Measurements from ENCODE around the gene CLEC3B. TPM values are rescaled to one million over a fixed set of nuclear protein-coding genes. Genes with fewer than 3 reads are reported as not detected.
"Not testable (repeated sequence)": the region's sequence is repeated elsewhere in the genome, so short reads cannot be mapped to it uniquely, and the experiment has no call there.

The CLEC3B gene
- polyA plus RNA-seq, 3 donors: 14.3 to 202 (median 97.2) TPM

GRCh38 chr3:45029216-45029615, 3.1 kb downstream of the CLEC3B start:
- WGBS, 3 donors: 70 to 93% (median 83%) methylated on average over 2 of the region's 2 CpGs
- H3K27ac ChIP-seq (ENCODE audit: low read depth, low read length): no peak overlapping the region

GRCh38 chr3:45029661-45030060, 3.6 kb downstream of the CLEC3B start:
- H3K27ac ChIP-seq (ENCODE audit: low read depth, low read length): no peak overlapping the region
- 69 to 77% (median 70%) methylated on average over 5 of the region's 5 CpGs for WGBS, 3 donors

GRCh38 chr3:45031531-45031930, 5.4 kb downstream of the CLEC3B start:
- no peak overlapping the region for H3K27ac ChIP-seq (ENCODE audit: low read depth, low read length)
- 77 to 88% (median 80%) methylated on average over 3 of the region's 3 CpGs for WGBS, 3 donors

GRCh38 chr3:45032113-45032512, 6.0 kb downstream of the CLEC3B start:
- 93 to 97% (median 94%) methylated on average over 2 of the region's 2 CpGs for WGBS, 3 donors
- H3K27ac ChIP-seq (ENCODE audit: low read depth, low read length): no peak overlapping the region

GRCh38 chr3:45033791-45034190, 7.7 kb downstream of the CLEC3B start:
- no peak overlapping the region for H3K27ac ChIP-seq (ENCODE audit: low read depth, low read length)
- WGBS, 3 donors: 63 to 83% (median 71%) methylated on average over 6 of the region's 6 CpGs

- H3K27ac ChIP-seq (ENCODE audit: low read depth, low read length): no peak overlapping the region
- 42 to 76% (median 46%) methylated on average over 3 of the region's 3 CpGs for WGBS, 3 donors
Observed at GRCh38 chr3:45034612-45035252, 8.6 kb downstream of the CLEC3B start.

GRCh38 chr3:45035441-45036301, 9.6 kb downstream of the CLEC3B start:
- no peak overlapping the region for H3K27ac ChIP-seq (ENCODE audit: low read depth, low read length)
- WGBS, 3 donors: 26 to 39% (median 34%) methylated on average over 63 to 64 of the region's 64 CpGs

GRCh38 chr3:45037720-45038455, 11.8 kb downstream of the CLEC3B start:
- WGBS, 3 donors: 4 to 9% (median 4%) methylated on average over 11 of the region's 11 CpGs
- no peak overlapping the region for H3K27ac ChIP-seq (ENCODE audit: low read depth, low read length)

- H3K27ac ChIP-seq (ENCODE audit: low read depth, low read length): no peak overlapping the region
- 67 to 86% (median 80%) methylated on average over 2 of the region's 2 CpGs for WGBS, 3 donors
Observed at GRCh38 chr3:45041666-45042065, 15.6 kb downstream of the CLEC3B start.

GRCh38 chr3:45042162-45042561, 16.1 kb downstream of the CLEC3B start:
- H3K27ac ChIP-seq (ENCODE audit: low read depth, low read length): no peak overlapping the region
- WGBS, 3 donors: 53 to 85% (median 77%) methylated on average over 3 of the region's 3 CpGs

GRCh38 chr3:45043728-45044299, 17.7 kb downstream of the CLEC3B start:
- 32 to 90% (median 40%) methylated on average over 2 of the region's 2 CpGs for WGBS, 3 donors
- no peak overlapping the region for H3K27ac ChIP-seq (ENCODE audit: low read depth, low read length)

GRCh38 chr3:45048244-45048643, 22.1 kb downstream of the CLEC3B start:
- H3K27ac ChIP-seq (ENCODE audit: low read depth, low read length): no peak overlapping the region
- 59 to 74% (median 65%) methylated on average over 4 of the region's 4 CpGs for whole genome bisulfite sequencing, 3 donors

- no peak overlapping the region for H3K27ac ChIP-seq (ENCODE audit: low read depth, low read length)
- WGBS, 3 donors: 67 to 86% (median 80%) methylated on average over 4 of the region's 4 CpGs
Observed at GRCh38 chr3:45049807-45050206, 23.7 kb downstream of the CLEC3B start.

- no peak overlapping the region for H3K27ac ChIP-seq (ENCODE audit: low read depth, low read length)
- 76 to 92% (median 85%) methylated on average over 6 of the region's 6 CpGs for WGBS, 3 donors
Observed at GRCh38 chr3:45051685-45052084, 25.6 kb downstream of the CLEC3B start.

- H3K27ac ChIP-seq (ENCODE audit: low read depth, low read length): not testable (repeated sequence)
- WGBS, 3 donors: 23 to 83% (median 36%) methylated on average over 1 of the region's 1 CpG
Observed at GRCh38 chr3:45053805-45054195, 27.7 kb downstream of the CLEC3B start.

GRCh38 chr3:45054196-45054857, 28.2 kb downstream of the CLEC3B start:
- H3K27ac ChIP-seq (ENCODE audit: low read depth, low read length): no peak overlapping the region
- WGBS, 3 donors: 59 to 70% (median 69%) methylated on average over 3 of the region's 3 CpGs

- WGBS, 3 donors: 30 to 59% (median 31%) methylated on average over 2 of the region's 2 CpGs
Observed at GRCh38 chr3:45055032-45055410, 28.9 kb downstream of the CLEC3B start.

GRCh38 chr3:45055411-45056143, 29.5 kb downstream of the CLEC3B start:
- no peak overlapping the region for H3K27ac ChIP-seq (ENCODE audit: low read depth, low read length)
- WGBS, 3 donors: 71 to 82% (median 71%) methylated on average over 7 of the region's 7 CpGs

More at GRCh38 chr3:45055032-45055410, 28.9 kb downstream of the CLEC3B start:
- no peak overlapping the region for H3K27ac ChIP-seq (ENCODE audit: low read depth, low read length)

Data from adipose tissue (tissue), 3 donors.